Epithelial cell of proximal tubule (primary cell): ENCODE measurements around the gene SEPHS1. TPM values are rescaled to one million over a fixed set of nuclear protein-coding genes. Genes with fewer than 3 reads are reported as not detected.

Experiments used
- DNase-seq: peaks from one replicate; pipeline ENCODE4 v3.0.0-alpha.2; 2011; ENCODE audit warnings: low read depth
- H3K4me3 ChIP-seq: 2 replicates; pipeline ENCODE4 v1.5.1; 2011; ENCODE audit warnings: low read depth, mild to moderate bottlenecking, low read length
- CTCF ChIP-seq: conservative IDR thresholded peaks from 2 replicates; pipeline ENCODE4 v1.5.1; 2012; ENCODE audit warnings: low read depth, mild to moderate bottlenecking, low read length
- total RNA-seq: library from RNA; depleted of rRNA; stranded (reverse); fragments of >200 nt; gene quantifications from 2 replicates; pipeline ENCODE4 v1.2.3, GENCODE V29; 2015

SEPHS1 gene
- total RNA-seq, 1 donor from 2014 or later: 38.2 TPM

DNA sequence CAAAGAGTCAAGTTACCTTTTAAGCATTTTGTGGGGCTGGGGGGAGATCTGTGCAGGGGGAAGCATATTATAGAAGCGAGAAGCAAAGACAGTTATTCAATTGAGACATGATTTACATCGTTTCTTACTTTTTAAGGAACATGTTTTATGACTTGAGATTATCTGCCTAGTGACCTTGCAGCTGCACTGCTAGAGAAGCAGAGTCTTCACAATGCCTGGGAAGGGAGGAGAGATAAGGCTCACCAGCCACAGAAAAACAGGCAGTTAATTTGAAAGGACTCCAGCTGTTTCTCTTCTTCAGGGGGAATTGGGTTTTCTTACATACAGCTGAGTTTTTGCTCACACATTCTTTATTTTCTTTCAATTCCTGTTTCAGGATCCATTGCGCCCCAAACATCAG, 79.3 kb downstream of the SEPHS1 start:
- no peak overlapping the region for H3K4me3 ChIP-seq
- no peak for DNase-seq
- no peak for TF ChIP-seq CTCF

GRCh38 chr10:13268310-13268709, 79.8 kb downstream of the SEPHS1 start:
- H3K4me3 ChIP-seq: no peak overlapping the region
- TF ChIP-seq CTCF: no peak
- no peak for DNase-seq

Other genes with a start within 250 kb of the SEPHS1 start
- gene OPTN, start 248.1 kb downstream of the SEPHS1 start, total RNA-seq: 40.8 and 64.4 TPM in 2 replicates
- gene MCM10, start 186.7 kb downstream of the SEPHS1 start, total RNA-seq: 16.2 and 35.2 TPM in 2 replicates
- not detected in 2 replicates for gene UCMA, start 113.9 kb downstream of the SEPHS1 start, total RNA-seq
- 12.9 and 20.0 TPM in 2 replicates for gene PHYH, start 48.2 kb downstream of the SEPHS1 start, total RNA-seq
- 25.9 and 41.4 TPM in 2 replicates for gene BEND7, start 180.7 kb upstream of the SEPHS1 start, total RNA-seq
- 22.9 and 25.9 TPM in 2 replicates for gene PRPF18, start 238.7 kb upstream of the SEPHS1 start, total RNA-seq